Nephron progenitor cell (in vitro differentiated cells): ENCODE results near the gene CFAP251.
"Not testable (repeated sequence)": the region's sequence is repeated elsewhere in the genome, so short reads cannot be mapped to it uniquely, and the experiment has no call there.

Experiments used
- DNase-seq: peaks from one replicate; pipeline ENCODE4 v3.0.0; 2021
- H3K27ac Mint-ChIP-seq: 2 replicates; pipeline ENCODE4 v1.8.0; 2021; ENCODE audit warnings: mild to moderate bottlenecking, moderate library complexity, mixed read lengths
- H3K27me3 Mint-ChIP-seq: 2 replicates; pipeline ENCODE4 v1.8.0; 2021; ENCODE audit warnings: mild to moderate bottlenecking, low read depth, mixed read lengths; ENCODE audit not compliant: poor library complexity
- H3K36me3 Mint-ChIP-seq: 2 replicates; pipeline ENCODE4 v1.8.0; 2021; ENCODE audit warnings: low read depth, mixed read lengths
- H3K4me1 Mint-ChIP-seq: 2 replicates; pipeline ENCODE4 v1.8.0; 2021; ENCODE audit warnings: mixed read lengths
- H3K4me3 Mint-ChIP-seq: 2 replicates; pipeline ENCODE4 v1.8.0; 2021; ENCODE audit warnings: mild to moderate bottlenecking, moderate library complexity, mixed read lengths
- H3K9me3 Mint-ChIP-seq: 2 replicates; pipeline ENCODE4 v1.8.0; 2021; ENCODE audit warnings: mild to moderate bottlenecking, moderate library complexity, mixed read lengths
- TF ChIP-seq, protein P1 (sequence below): fragments of 200-600 bp; sonication (generic); IDR thresholded peaks from 2 replicates; pipeline ENCODE4 v1.5.0; 2021; ENCODE audit warnings: antibody characterized with exemption

Gene CFAP251

DNA sequence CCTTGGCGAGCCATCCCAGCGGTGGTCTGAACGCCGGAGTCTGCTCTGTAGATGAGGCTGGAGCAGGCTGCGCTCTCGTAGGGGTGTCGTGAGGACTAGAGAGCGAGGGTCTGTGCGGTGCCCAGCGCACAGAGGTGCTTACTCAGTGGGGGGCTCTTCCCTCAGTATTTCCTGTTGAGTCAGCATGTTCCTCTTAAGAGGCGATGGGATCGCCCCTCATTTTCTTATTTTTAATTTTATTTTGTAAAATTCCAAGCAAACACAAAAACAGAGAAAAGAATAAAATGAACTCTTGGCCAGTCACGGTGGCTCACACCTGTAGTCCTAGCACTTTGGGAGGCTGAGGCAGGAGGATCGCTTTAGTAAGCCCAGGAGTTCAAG, 62.5 kb downstream of the CFAP251 start:
- H3K4me1 Mint-ChIP-seq = peaks cover 51% of the 10 kb centered on the region
- no peaks in the 10 kb centered on the region for H3K9me3 Mint-ChIP-seq
- peak overlapping the region; percentile 82 for H3K27ac Mint-ChIP-seq
- no peak for DNase-seq
- TF ChIP-seq, protein P1, sequence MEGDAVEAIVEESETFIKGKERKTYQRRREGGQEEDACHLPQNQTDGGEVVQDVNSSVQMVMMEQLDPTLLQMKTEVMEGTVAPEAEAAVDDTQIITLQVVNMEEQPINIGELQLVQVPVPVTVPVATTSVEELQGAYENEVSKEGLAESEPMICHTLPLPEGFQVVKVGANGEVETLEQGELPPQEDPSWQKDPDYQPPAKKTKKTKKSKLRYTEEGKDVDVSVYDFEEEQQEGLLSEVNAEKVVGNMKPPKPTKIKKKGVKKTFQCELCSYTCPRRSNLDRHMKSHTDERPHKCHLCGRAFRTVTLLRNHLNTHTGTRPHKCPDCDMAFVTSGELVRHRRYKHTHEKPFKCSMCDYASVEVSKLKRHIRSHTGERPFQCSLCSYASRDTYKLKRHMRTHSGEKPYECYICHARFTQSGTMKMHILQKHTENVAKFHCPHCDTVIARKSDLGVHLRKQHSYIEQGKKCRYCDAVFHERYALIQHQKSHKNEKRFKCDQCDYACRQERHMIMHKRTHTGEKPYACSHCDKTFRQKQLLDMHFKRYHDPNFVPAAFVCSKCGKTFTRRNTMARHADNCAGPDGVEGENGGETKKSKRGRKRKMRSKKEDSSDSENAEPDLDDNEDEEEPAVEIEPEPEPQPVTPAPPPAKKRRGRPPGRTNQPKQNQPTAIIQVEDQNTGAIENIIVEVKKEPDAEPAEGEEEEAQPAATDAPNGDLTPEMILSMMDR = no peak
- no peak overlapping the region for H3K4me3 Mint-ChIP-seq
- H3K27me3 Mint-ChIP-seq = no peaks in the 10 kb centered on the region
- no peaks in the 10 kb centered on the region for H3K36me3 Mint-ChIP-seq

DNA sequence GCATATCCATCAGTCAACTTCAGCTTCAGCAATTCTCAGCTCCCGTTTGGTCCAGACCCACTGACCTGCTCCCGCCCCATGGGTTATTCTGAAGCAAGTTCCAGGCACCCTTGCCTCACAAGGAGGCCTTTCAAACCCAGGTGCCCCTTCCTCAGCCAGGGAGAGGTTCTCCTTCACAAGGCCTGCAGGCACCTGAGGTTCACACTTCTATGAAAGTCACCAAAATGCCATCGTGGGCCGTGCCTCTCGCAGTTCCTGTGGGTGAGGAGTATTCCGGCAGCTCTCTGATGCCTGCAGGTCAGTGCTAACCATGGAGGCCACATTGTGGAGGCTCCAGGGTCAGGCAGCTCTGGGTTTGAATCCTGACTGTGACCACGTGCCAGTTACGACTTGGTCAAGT, 63.1 kb downstream of the CFAP251 start:
- TF ChIP-seq, protein P1 = no peak
- no peak overlapping the region for H3K27ac Mint-ChIP-seq
- no peaks in the 10 kb centered on the region for H3K9me3 Mint-ChIP-seq
- H3K4me1 Mint-ChIP-seq = peaks cover 50% of the 10 kb centered on the region
- no peaks in the 10 kb centered on the region for H3K36me3 Mint-ChIP-seq
- no peak overlapping the region for H3K4me3 Mint-ChIP-seq
- DNase-seq = no peak
- H3K27me3 Mint-ChIP-seq = no peaks in the 10 kb centered on the region

DNA sequence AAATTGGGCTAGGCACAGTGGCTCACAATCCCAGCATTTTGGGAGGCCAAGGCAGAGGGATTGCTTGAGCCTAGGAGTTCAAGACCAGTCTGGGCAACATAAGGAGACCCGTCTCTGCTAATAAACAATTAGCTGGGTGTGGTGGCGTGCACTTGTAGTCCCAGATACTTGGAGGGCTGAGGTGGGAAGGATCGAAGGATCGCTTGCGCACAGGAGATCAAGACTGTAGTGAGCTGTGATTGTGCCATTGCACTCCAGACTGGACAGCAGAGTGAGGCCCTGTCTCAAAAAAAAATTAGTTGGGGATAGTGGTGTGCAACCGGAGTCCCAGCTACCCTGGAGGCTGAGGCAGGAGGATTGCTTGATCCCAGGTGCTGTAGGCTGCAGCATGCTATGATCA, 64.6 kb downstream of the CFAP251 start:
- no peak overlapping the region for H3K4me3 Mint-ChIP-seq
- TF ChIP-seq, protein P1 = no peak
- H3K27ac Mint-ChIP-seq = no peak overlapping the region
- H3K36me3 Mint-ChIP-seq = no peaks in the 10 kb centered on the region
- peaks cover 3% of the 10 kb centered on the region for H3K27me3 Mint-ChIP-seq
- no peaks in the 10 kb centered on the region for H3K9me3 Mint-ChIP-seq
- DNase-seq = no peak
- peaks cover 59% of the 10 kb centered on the region for H3K4me1 Mint-ChIP-seq

DNA sequence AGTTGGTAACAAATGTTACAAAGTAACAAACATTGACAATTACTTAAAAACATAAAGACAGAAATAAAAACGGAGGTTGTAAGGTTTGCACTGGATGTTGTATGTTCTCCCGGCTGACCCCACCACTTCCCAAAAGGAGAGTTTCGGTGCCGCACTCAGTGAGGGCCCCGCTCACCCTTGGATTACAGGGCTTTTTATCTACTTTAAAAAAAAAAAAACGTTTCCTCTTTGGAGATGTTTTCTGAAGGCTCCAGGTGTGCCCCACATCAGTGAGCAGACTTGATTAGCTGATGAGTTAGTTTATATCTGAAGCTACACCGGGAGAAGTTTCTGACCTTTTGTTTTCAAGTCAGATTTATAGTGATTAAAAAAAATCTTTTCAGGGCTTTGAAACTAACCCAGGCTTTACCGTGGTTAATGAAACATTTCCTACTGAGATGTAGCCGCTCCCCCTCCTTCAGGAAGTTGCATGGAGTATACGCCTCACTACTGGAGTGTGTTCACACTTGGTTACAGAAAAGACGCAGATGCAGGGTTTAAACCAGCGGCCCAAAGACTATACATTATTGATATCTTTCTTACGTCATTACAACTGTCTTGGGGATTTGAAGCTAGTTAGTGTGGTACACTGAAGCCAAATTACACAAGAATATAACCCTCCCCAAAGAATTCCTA, 65.3 kb downstream of the CFAP251 start:
- no peaks in the 10 kb centered on the region for H3K36me3 Mint-ChIP-seq
- H3K27ac Mint-ChIP-seq = peak overlapping the region; percentile 81
- H3K4me1 Mint-ChIP-seq = peaks cover 66% of the 10 kb centered on the region
- TF ChIP-seq, protein P1 = no peak
- no peak for DNase-seq
- H3K9me3 Mint-ChIP-seq = no peaks in the 10 kb centered on the region
- peaks cover 9% of the 10 kb centered on the region for H3K27me3 Mint-ChIP-seq
- H3K4me3 Mint-ChIP-seq = no peak overlapping the region

DNA sequence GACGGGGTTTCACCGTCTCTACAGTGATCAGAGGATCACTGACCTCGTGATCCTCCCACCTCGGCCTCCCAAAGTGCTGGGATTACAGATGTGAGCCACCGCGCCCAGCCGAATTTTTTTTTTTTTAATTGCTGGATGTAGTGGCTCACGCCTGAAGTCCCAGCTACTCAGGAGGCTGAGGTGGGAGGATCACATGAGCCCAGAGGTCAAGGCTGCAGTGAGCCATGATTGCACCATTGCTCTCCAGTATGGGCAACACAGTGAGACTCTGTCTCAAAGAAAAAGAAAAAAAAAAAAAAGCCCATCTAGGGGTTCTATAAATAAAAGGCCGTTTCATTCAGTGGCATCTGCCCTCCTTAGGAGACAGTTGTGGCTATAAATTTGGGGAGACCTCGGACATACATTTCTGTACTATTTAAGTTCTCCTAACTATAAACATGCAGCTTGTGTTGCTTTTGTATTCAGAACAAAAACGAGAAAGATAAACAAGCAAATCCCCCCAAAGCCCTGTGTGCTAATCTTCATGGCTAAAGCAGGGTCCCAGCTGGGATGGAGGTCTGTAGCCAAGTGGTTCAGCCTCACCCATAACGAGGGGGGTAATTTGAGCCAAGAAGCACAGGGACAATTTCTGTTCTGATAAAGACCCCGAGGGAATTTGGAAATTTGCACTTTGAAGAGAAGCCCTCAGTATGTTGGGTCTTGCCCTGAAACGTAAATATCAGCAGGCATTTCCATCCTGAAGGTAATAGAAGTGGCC, 68.3 kb downstream of the CFAP251 start:
- no peak for DNase-seq
- peaks cover 75% of the 10 kb centered on the region for H3K4me1 Mint-ChIP-seq
- H3K9me3 Mint-ChIP-seq = peaks cover 6% of the 10 kb centered on the region
- H3K27me3 Mint-ChIP-seq = peaks cover 10% of the 10 kb centered on the region
- H3K27ac Mint-ChIP-seq = no peak overlapping the region
- no peaks in the 10 kb centered on the region for H3K36me3 Mint-ChIP-seq
- no peak overlapping the region for H3K4me3 Mint-ChIP-seq
- TF ChIP-seq, protein P1 = no peak

DNA sequence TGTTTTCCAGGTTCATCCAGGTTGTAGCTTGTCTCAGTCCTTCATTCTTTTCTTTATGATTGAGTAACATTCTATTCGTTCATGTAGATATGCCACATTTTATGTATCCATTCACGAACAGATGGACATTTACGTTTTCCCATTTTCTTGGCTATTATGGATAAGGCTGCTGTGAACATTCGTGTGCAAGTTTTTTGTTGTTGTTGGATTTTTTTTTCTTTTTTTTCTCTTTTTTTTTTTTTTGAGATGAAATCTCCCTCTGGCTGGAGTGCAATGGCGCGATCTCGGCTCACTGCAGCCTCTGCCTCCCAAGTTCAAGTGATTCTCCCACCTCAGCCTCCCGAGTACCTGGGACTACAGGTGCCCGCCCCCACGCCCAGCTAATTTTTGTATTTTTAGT, 70.1 kb downstream of the CFAP251 start:
- H3K9me3 Mint-ChIP-seq = peaks cover 17% of the 10 kb centered on the region
- peak overlapping the region; percentile 25 for H3K4me3 Mint-ChIP-seq
- not testable (repeated sequence) for H3K27me3 Mint-ChIP-seq, DNase-seq, H3K27ac Mint-ChIP-seq, H3K36me3 Mint-ChIP-seq
- peaks cover 60% of the 10 kb centered on the region for H3K4me1 Mint-ChIP-seq
